ENCODE measurements around the gene GGTA1. TPM values are rescaled to one million over a fixed set of nuclear protein-coding genes. Genes with fewer than 3 reads are reported as not detected.
"Not testable (repeated sequence)": the region's sequence is repeated elsewhere in the genome, so short reads cannot be mapped to it uniquely, and the experiment has no call there.

Gene GGTA1
- total RNA-seq, 4 donors from 2014 or later, result 10.8 to 34.0 (median 27.2) TPM

- Histone ChIP-seq H3K4me3 (no peak overlapping the region), H3K27ac (peak overlapping the region in 2 of 4 donors; percentile 54 to 77), H3K9me3 (no peaks in the 10 kb centered on the region), H3K27me3 (no peaks in the 10 kb centered on the region), H3K4me1 (peaks cover 0 to 58% (median 7%) of the 10 kb centered on the region in 3 donors), H3K36me3 (peaks cover 0 to 12% (median 0%) of the 10 kb centered on the region in 3 donors)
- TF ChIP-seq CTCF (IDR thresholded peaks at IDR 0.05), result no peak
- TF ChIP-seq POLR2A (IDR thresholded peaks at IDR 0.05), result no peak
- intact Hi-C loops (cut with DNase I), result loop anchor here (10.0 kb wide), 1 partner anchor 70 kb away; no protein-coding TSS in a partner anchor
- WGBS, 2 donors, result 28 to 32% methylated on average over 4 of the region's 4 CpGs
- DNase-seq, result no peak
These were observed 34.7 kb downstream of the GGTA1 start for GRCh38 chr9:121464968-121465367.

GRCh38 chr9:121463026-121463807 lies 36.4 kb downstream of the GGTA1 start:
- no peaks in the 10 kb centered on the region for H3K9me3 ChIP-seq
- no peak for DNase-seq
- intact Hi-C loops (cut with DNase I), result loop anchor here (10.0 kb wide), 1 partner anchor 72 kb away; no protein-coding TSS in a partner anchor
- H3K36me3 ChIP-seq, result peaks cover 0 to 27% (median 0%) of the 10 kb centered on the region in 3 donors
- TF ChIP-seq CTCF (IDR thresholded peaks at IDR 0.05), result peak; percentile 43 to 79 (median 63)
- TF ChIP-seq POLR2A (IDR thresholded peaks at IDR 0.05), result no peak
- peak overlapping the region in 2 of 4 donors; percentile 52 to 62 for H3K27ac ChIP-seq
- H3K27me3 ChIP-seq, result no peaks in the 10 kb centered on the region
- H3K4me3 ChIP-seq, result no peak overlapping the region
- WGBS, 2 donors, result 28 to 39% methylated on average over 10 of the region's 10 CpGs
- peaks cover 0 to 46% (median 7%) of the 10 kb centered on the region in 3 donors for H3K4me1 ChIP-seq

- no peaks in the 10 kb centered on the region for H3K9me3 ChIP-seq
- no peak for TF ChIP-seq CTCF (IDR thresholded peaks at IDR 0.05)
- TF ChIP-seq POLR2A (IDR thresholded peaks at IDR 0.05), result no peak
- intact Hi-C loops (cut with DNase I), result no loop called here
- peaks cover 0 to 25% (median 7%) of the 10 kb centered on the region in 3 donors for H3K4me1 ChIP-seq
- H3K27ac ChIP-seq, result no peak overlapping the region
- peaks cover 0 to 61% (median 0%) of the 10 kb centered on the region in 3 donors for H3K36me3 ChIP-seq
- DNase-seq, result no peak
- H3K4me3 ChIP-seq, result no peak overlapping the region
- 17 to 41% methylated on average over 1 of the region's 1 CpG for WGBS, 2 donors
- no peaks in the 10 kb centered on the region for H3K27me3 ChIP-seq
These were observed 40.1 kb downstream of the GGTA1 start for GRCh38 chr9:121459513-121459912.

GRCh38 chr9:121458449-121458848 lies 41.2 kb downstream of the GGTA1 start:
- WGBS, 2 donors, result 95 to 100% methylated on average over 4 of the region's 4 CpGs
- intact Hi-C loops (cut with DNase I), result not testable (repeated sequence)

GRCh38 chr9:121455527-121456239 lies 44.0 kb downstream of the GGTA1 start:
- H3K36me3 ChIP-seq, result peaks cover 0 to 61% (median 0%) of the 10 kb centered on the region in 3 donors
- no peak overlapping the region for H3K27ac ChIP-seq
- peaks cover 0 to 22% (median 2%) of the 10 kb centered on the region in 3 donors for H3K4me1 ChIP-seq
- no peak for DNase-seq
- no peaks in the 10 kb centered on the region for H3K9me3 ChIP-seq
- H3K27me3 ChIP-seq, result no peaks in the 10 kb centered on the region
- intact Hi-C loops (cut with DNase I), result no loop called here
- no peak for TF ChIP-seq CTCF (IDR thresholded peaks at IDR 0.05)
- no peak for TF ChIP-seq POLR2A (IDR thresholded peaks at IDR 0.05)
- WGBS, 2 donors, result 63 to 80% methylated on average over 8 of the region's 8 CpGs
- H3K4me3 ChIP-seq, result no peak overlapping the region

More at GRCh38 chr9:121458449-121458848, 41.2 kb downstream of the GGTA1 start:
- not testable (repeated sequence) for H3K27ac ChIP-seq, H3K4me3 ChIP-seq, DNase-seq, H3K27me3 ChIP-seq, H3K9me3 ChIP-seq
- Histone ChIP-seq H3K36me3 (peaks cover 0 to 66% (median 0%) of the 10 kb centered on the region in 3 donors), H3K4me1 (peaks cover 0 to 22% (median 6%) of the 10 kb centered on the region in 3 donors)
